Pancreas (tissue), 10 donors: ENCODE measurements around the gene NCAPH2. TPM values are rescaled to one million over a fixed set of nuclear protein-coding genes. Genes with fewer than 3 reads are reported as not detected.

ENCODE experiments used
- ATAC-seq, 4 donors: fragments of 200-7000 bp; cut with Tn5 transposase; one replicate each; pipeline versions ENCODE4 v1.8.0 to v1.9.1; 2020; ENCODE audit warnings: mild to moderate bottlenecking in 4 of 4, moderate library complexity in 4 of 4
- DNase-seq, 6 donors: peaks; one replicate each; pipeline ENCODE4 v3.0.0-alpha.2; 2020
- FAIRE-seq: peaks from 2 replicates; lab custom pipeline; 2012; peaks lifted over from hg19 to GRCh38; lab: Jason Lieb, UNC
- H3K27ac ChIP-seq, 4 donors: fragments of 200-600 bp; sonication (generic); 1 replicate in 3 of 4; 2 replicates in 1 of 4; pipeline versions ENCODE4 v1.5.0 to v1.8.0; 2020
- H3K27me3 ChIP-seq, 4 donors: fragments of 200-600 bp; one replicate each; pipeline ENCODE4 v1.8.0; 2021
- H3K36me3 ChIP-seq, 3 donors: fragments of 200-600 bp; sonication (generic) in 1 of 3; one replicate each; pipeline versions ENCODE4 v1.5.0 to v1.8.0; 2020 to 2021
- H3K4me1 ChIP-seq, 3 donors: fragments of 200-600 bp; one replicate each; pipeline ENCODE4 v1.8.0; 2021
- H3K4me3 ChIP-seq, 4 donors: fragments of 200-600 bp; sonication (generic) in 2 of 4; one replicate each; pipeline versions ENCODE4 v1.5.0 to v1.8.0; 2020 to 2021
- H3K9me3 ChIP-seq, 4 donors: fragments of 200-600 bp; one replicate each; pipeline ENCODE4 v1.8.0; 2021
- WGBS, 2 donors: extraction: QIAGEN DNeasy Blood & Tissue Kit; methylation state at CpG; one replicate each; pipeline ENCODE4 v1.1.7; 2013; 5-methylcytosine and 5-hydroxymethylcytosine counted together
- intact Hi-C, 3 donors: fragments of 100-400 bp; cut with DNase I; formaldehyde crosslinking; loops; one replicate each; pipeline versions ENCODE4 v1.11.1 to v1.14.2; 2022
- polyA plus RNA-seq, 2 donors: library from polyadenylated mRNA; stranded (reverse); fragments of 200-250 nt; gene quantifications; one replicate each; pipeline ENCODE4 v1.2.3, GENCODE V29; 2013
- total RNA-seq, 6 donors: library from RNA; stranded (reverse); fragmentation: NEBNext Ultra II Directional in 4 of 6; extraction: Animal tissue kit (Norgen Biotek cat#: 25700) in 4 of 6; gene quantifications; one replicate each; pipeline versions ENCODE4 v1.2.1 to v1.2.4, GENCODE V29; 2021 to 2023
- TF ChIP-seq, protein P1 (sequence below), 4 donors: fragments of 200-600 bp; sonication (generic) in 3 of 4; IDR thresholded peaks; one replicate each; pipeline versions ENCODE4 v1.5.0 to v1.8.0; 2021; ENCODE audit warnings: antibody characterized with exemption in 4 of 4
- donor health status: healthy with polysubstance abuse.
- donor health status: DM: no; HTN: no; CAD: no; lungs with moderate emphysema.
- donor health status: DM: no; HTN: no; CAD: no.
- donor health status: control.
- donor health status: control.
- donor health status: Bipolar disorder and iron deficiency.
- donor health status: DM: yes; HTN: yes; CAD: no.
- donor health status: DM: no; HTN: no; CAD: no.
- donor health status: DM: no; HTN: no; CAD: no.
- donor health status: DM: yes; HTN: yes; CAD: no.

Gene NCAPH2
- total and polyA plus RNA-seq, 8 donors = 15.9 to 70.1 (median 24.2) TPM

DNA sequence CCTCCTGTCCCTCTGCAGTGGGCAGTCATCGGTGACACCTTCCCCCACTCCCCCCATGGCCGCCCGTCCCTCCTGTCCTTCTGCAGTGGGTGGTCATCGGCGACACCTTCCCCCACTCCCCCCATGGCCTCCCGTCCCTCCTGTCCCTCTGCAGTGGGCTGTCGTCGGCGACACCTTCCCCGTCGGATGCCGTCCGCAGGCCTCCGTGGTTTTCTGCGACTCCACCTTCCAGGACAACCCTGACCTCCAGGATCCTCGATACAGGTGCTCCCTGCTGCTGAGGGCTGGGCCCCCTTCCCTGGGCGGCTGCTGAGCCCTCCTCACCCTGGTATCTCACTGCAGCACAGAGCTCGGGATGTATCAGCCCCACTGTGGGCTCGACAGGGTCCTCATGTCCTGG, 19.1 kb upstream of the NCAPH2 start:
- no peaks in the 10 kb centered on the region for H3K36me3 ChIP-seq
- no peak for FAIRE-seq
- H3K4me1 ChIP-seq = peaks cover 0 to 13% (median 0%) of the 10 kb centered on the region in 3 donors
- 83 to 87% methylated on average over 19 of the region's 19 CpGs for WGBS, 2 donors
- H3K27ac ChIP-seq = no peak overlapping the region
- peak in 2 of 6 donors; percentile 39 to 42 for DNase-seq
- TF ChIP-seq, protein P1, sequence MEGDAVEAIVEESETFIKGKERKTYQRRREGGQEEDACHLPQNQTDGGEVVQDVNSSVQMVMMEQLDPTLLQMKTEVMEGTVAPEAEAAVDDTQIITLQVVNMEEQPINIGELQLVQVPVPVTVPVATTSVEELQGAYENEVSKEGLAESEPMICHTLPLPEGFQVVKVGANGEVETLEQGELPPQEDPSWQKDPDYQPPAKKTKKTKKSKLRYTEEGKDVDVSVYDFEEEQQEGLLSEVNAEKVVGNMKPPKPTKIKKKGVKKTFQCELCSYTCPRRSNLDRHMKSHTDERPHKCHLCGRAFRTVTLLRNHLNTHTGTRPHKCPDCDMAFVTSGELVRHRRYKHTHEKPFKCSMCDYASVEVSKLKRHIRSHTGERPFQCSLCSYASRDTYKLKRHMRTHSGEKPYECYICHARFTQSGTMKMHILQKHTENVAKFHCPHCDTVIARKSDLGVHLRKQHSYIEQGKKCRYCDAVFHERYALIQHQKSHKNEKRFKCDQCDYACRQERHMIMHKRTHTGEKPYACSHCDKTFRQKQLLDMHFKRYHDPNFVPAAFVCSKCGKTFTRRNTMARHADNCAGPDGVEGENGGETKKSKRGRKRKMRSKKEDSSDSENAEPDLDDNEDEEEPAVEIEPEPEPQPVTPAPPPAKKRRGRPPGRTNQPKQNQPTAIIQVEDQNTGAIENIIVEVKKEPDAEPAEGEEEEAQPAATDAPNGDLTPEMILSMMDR (IDR thresholded peaks at IDR 0.05) = no peak
- intact Hi-C loops = no loop called here
- no peaks in the 10 kb centered on the region for H3K27me3 ChIP-seq
- no peak overlapping the region for H3K4me3 ChIP-seq
- ATAC-seq = no peak
- H3K9me3 ChIP-seq = no peaks in the 10 kb centered on the region

DNA sequence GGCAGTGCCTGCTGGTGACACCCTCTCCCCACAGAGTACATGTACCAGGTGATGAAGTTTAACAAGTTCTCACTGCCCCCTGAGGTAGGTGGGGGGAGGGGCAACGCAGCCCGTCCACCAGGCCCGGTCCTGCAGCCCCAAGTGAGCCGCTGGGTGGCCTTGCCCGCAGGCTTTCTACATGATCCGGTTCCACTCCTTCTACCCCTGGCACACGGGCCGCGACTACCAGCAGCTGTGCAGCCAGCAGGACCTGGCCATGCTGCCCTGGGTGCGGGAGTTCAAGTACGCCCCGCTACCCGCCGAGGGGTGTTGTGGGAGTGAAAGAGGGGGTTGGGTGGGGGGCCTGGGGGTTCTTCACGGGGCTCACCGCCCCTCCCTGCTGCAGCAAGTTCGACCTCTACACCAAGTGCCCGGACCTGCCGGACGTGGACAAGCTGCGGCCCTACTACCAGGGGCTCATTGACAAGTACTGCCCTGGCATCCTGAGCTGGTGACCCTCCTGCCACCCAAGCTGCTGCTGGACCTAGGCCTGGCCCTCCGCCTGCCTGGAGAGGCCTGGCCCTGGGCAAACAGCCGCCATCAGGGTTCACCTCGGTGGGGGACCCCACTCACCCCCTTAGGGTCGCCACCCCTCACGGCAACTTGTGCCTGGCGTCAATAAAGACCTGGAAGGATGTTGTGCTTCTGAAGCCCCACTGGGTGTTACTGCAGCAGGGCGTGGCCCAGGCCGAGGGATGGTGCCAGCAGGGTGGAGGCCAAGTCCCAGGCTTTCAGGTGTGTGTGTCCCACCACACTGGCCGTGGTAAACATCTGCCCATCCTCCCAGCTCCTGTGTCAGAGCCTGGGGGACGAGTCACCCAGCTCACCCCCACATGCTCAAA, 18.4 kb upstream of the NCAPH2 start:
- FAIRE-seq (no peak), DNase-seq (peak in 2 of 6 donors; percentile 52 to 67), ATAC-seq (no peak)
- intact Hi-C loops = no loop called here
- no peaks in the 10 kb centered on the region for H3K9me3 ChIP-seq
- 80 to 82% methylated on average over 28 to 31 of the region's 31 CpGs for WGBS, 2 donors
- no peaks in the 10 kb centered on the region for H3K27me3 ChIP-seq
- TF ChIP-seq, protein P1 (IDR thresholded peaks at IDR 0.05) = no peak
- peaks cover 0 to 9% (median 0%) of the 10 kb centered on the region in 3 donors for H3K4me1 ChIP-seq
- H3K4me3 ChIP-seq = no peak overlapping the region
- H3K27ac ChIP-seq = no peak overlapping the region
- no peaks in the 10 kb centered on the region for H3K36me3 ChIP-seq

DNA sequence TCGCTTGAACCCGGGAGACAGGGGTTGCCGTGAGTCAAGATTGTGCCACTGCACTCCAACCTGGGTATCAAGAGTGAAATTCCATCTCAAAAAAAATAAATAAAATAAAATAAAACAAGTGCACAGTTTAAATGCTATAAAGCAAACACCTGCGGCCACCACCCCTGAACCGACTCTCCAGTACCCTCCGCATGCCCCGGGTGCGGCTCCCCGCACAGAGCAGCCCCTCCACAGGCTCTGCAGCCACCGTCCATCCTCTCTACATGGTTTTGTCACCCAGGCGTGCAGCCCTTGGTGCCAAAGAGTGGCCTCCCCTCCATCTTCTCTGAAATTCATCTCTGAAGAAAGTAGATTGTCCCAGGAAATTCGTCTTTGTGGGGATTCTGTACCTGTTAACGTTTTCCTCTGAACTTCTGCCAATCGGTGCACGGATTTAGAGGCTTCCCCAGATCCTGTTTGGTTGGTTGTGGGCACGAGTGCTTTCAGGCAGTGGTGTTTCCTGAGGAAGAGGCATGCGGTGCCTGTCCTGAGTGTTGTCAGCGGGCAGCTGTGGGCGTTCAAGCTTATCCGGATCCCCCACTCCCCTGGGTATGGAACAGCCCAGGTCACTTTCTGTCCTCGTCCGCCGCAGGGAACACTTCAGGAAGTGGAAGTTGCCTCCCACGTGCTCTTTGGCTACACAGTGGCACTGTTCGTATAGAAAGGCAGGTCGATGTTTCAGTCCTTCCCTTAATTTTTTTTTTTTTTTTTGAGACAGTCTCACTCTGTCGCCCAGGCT, 17.3 kb upstream of the NCAPH2 start:
- FAIRE-seq = no peak
- Histone ChIP-seq H3K27ac (no peak overlapping the region), H3K36me3 (no peaks in the 10 kb centered on the region), H3K4me3 (no peak overlapping the region), H3K27me3 (no peaks in the 10 kb centered on the region), H3K4me1 (peaks cover 0 to 4% (median 0%) of the 10 kb centered on the region in 3 donors), H3K9me3 (no peaks in the 10 kb centered on the region)
- TF ChIP-seq, protein P1 (IDR thresholded peaks at IDR 0.05) = no peak
- WGBS, 2 donors = 82% methylated on average over 27 of the region's 27 CpGs
- DNase-seq = no peak
- ATAC-seq = no peak
- intact Hi-C loops = no loop called here

DNA sequence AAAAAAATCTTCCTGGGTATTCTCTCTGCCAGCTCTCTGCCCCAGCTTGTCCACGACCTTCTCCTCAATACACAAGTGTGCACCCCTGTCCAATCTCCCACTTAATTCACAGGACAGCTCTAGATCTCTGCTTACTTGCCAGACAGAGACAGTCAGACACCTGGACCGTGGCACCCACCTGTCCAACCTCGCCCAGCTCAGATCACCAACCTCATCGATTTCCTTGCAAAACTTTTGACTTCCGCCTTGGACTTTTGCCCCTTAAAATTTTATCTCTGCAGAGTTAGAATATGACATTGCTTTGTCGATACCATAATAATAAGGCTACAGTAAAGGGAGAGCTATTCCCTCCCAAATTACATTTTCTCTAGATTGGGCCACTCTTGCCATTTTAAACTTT, 10.9 kb upstream of the NCAPH2 start:
- H3K4me1 ChIP-seq = peaks cover 0 to 6% (median 0%) of the 10 kb centered on the region in 3 donors
- FAIRE-seq (no peak), ATAC-seq (peak in 1 of 4 donors; percentile 17), DNase-seq (no peak)
- WGBS, 2 donors = 47 to 65% methylated on average over 6 of the region's 6 CpGs
- no peaks in the 10 kb centered on the region for H3K27me3 ChIP-seq
- no peaks in the 10 kb centered on the region for H3K9me3 ChIP-seq
- no peak overlapping the region for H3K4me3 ChIP-seq
- intact Hi-C loops = no loop called here
- no peak overlapping the region for H3K27ac ChIP-seq
- no peaks in the 10 kb centered on the region for H3K36me3 ChIP-seq
- TF ChIP-seq, protein P1 (IDR thresholded peaks at IDR 0.05) = no peak
